ENCODE results near the gene CHPF.

The CHPF gene

GRCh38 chr2:219566640-219567039, 23.0 kb upstream of the CHPF start:
- Histone ChIP-seq H3K27ac (replicated peaks) (no peak overlapping the region), H3K4me3 (replicated peaks; ENCODE audit: insufficient read depth, low read length) (no peak overlapping the region), H3K27me3 (ENCODE audit: insufficient read depth, poor library complexity, severe bottlenecking) (peaks cover 9% of the 10 kb centered on the region)
- no peak for TF ChIP-seq POLR2AphosphoS5 (IDR thresholded peaks at IDR 0.05; ENCODE audit: low read depth)
- TF ChIP-seq SPI1 (IDR thresholded peaks at IDR 0.05; ENCODE audit: borderline replicate concordance, low read depth) = no peak
- no peak for TF ChIP-seq GABPA (IDR thresholded peaks at IDR 0.05; ENCODE audit: low read depth)
- no peak for TF ChIP-seq REST (IDR thresholded peaks at IDR 0.05; ENCODE audit: insufficient replicate concordance, low read depth)
- no peak for TF ChIP-seq CTCF (IDR thresholded peaks at IDR 0.05; ENCODE audit: insufficient read depth, low read length)
- no peak for DNase-seq (ENCODE audit: low read depth in 1 of 2, low spot score in 1 of 2)

GRCh38 chr2:219565130-219566080, 21.8 kb upstream of the CHPF start:
- Histone ChIP-seq H3K27ac (replicated peaks) (no peak overlapping the region), H3K4me3 (replicated peaks; ENCODE audit: insufficient read depth, low read length) (no peak overlapping the region), H3K27me3 (ENCODE audit: insufficient read depth, poor library complexity, severe bottlenecking) (peaks cover 9% of the 10 kb centered on the region)
- no peak for TF ChIP-seq REST (IDR thresholded peaks at IDR 0.05; ENCODE audit: insufficient replicate concordance, low read depth)
- TF ChIP-seq SPI1 (IDR thresholded peaks at IDR 0.05; ENCODE audit: borderline replicate concordance, low read depth) = no peak
- no peak for TF ChIP-seq GABPA (IDR thresholded peaks at IDR 0.05; ENCODE audit: low read depth)
- TF ChIP-seq CTCF (IDR thresholded peaks at IDR 0.05; ENCODE audit: insufficient read depth, low read length) = no peak
- no peak for TF ChIP-seq POLR2AphosphoS5 (IDR thresholded peaks at IDR 0.05; ENCODE audit: low read depth)
- DNase-seq (ENCODE audit: low read depth in 1 of 2, low spot score in 1 of 2) = no peak

GRCh38 chr2:219563271-219563928, 19.8 kb upstream of the CHPF start:
- no peak for TF ChIP-seq REST (IDR thresholded peaks at IDR 0.05; ENCODE audit: insufficient replicate concordance, low read depth)
- Histone ChIP-seq H3K4me3 (replicated peaks; ENCODE audit: insufficient read depth, low read length) (no peak overlapping the region), H3K27me3 (ENCODE audit: insufficient read depth, poor library complexity, severe bottlenecking) (no peaks in the 10 kb centered on the region), H3K27ac (replicated peaks) (no peak overlapping the region)
- DNase-seq (ENCODE audit: low read depth in 1 of 2, low spot score in 1 of 2) = no peak

Measured in HL-60 (cell line).